Pons (tissue), 1 donor: ENCODE results near the gene PDE4D.

ENCODE experiments used
- DNase-seq: peaks from one replicate; pipeline ENCODE4 v3.0.0-alpha.2; 2016; ENCODE audit warnings: low spot score

PDE4D gene

DNA sequence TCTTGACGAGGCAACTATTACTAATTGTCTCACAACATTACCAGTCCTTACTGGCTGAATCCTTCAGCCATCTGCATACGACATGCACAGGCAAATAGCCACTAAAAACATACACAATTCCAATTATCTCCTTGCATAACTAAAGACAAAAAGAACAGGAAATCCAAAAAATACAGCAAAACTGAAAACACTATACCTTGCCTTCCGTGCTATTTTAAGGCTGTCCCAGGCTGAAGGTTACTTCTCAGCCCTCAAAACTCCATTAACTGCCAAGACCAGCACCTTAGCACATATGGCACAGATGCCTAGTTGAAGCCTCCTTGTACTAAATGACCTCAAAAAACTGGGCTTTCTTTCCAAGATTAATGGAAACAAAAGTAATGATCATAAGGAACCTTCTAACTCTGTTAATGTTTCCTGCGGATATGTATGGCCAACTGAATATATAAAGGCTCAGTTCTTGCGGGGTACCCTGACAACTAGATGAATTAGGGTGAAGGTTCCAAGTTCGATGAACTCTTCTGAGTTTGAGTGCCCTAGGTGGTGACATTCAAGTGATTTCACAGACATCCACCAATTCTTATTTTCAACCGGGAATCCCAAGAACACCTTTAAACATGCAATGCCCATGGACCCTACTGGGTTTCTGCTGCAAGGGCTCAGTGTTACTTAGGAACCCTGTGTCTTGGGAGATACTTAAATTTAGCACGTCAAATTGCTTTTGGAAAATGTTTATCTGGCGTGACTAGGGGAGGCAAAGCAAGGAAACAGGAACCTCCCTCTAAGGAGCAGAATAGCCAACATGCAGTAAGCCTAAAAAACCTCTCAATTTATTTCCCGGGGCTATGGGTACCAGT, 855.4 kb downstream of the PDE4D start:
- DNase-seq: no peak

DNA sequence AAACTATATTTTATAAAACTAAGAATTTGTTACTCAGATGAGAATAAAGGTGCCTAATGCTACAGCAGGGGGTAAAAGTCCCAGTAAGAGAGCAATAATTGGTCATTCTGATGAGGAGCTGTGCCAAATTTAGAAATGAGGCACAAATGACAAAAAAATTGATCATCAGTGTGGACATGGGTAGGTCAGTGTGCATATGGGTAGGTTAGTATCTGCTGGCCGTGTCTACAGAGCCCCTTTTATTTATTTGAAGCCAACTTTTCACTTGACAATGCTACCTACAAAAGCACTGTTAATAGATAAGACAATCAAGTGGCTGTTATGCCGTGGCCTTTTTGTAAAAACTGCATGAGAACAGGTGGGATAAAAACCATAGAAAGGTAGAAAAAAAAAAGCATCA, 856.1 kb downstream of the PDE4D start:
- no peak for DNase-seq

GRCh38 chr5:59037041-59037440, 856.5 kb downstream of the PDE4D start:
- no peak for DNase-seq

DNA sequence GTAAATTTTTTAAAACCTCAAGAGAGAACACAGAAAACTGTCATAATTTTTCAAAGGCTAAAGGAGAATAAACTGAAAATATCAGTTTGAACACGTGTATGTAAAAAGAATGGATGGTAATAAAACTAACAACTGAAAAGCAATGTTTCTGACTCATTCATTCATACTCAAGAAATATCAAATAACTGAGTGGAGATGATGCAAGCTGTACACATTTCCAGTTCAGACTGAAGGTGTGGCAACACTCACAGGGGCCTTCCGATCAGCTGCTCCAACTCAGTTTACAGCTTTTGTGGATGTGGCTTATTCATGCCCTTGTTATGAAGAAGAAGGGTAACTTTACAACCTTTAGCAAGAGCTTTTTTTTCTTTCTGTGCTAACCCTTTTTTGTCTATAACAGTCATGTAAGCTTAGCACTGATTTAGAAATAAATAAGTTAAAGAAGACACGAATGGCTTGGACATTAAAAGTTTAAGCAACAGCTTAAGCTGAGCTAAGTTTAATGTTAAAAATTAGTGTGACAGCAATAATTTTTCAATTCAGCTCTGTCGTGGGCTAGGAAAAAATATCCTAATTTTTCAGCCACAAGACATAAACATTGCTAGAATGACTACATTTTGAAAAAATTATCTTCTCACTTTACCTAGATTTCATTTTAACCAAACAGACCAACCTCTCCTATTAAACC, 857.1 kb downstream of the PDE4D start:
- no peak for DNase-seq

GRCh38 chr5:59035681-59036080, 857.8 kb downstream of the PDE4D start:
- DNase-seq: no peak

GRCh38 chr5:59034498-59035186, 858.9 kb downstream of the PDE4D start:
- DNase-seq: no peak

GRCh38 chr5:59027145-59027907, 866.2 kb downstream of the PDE4D start:
- DNase-seq: no peak

DNA sequence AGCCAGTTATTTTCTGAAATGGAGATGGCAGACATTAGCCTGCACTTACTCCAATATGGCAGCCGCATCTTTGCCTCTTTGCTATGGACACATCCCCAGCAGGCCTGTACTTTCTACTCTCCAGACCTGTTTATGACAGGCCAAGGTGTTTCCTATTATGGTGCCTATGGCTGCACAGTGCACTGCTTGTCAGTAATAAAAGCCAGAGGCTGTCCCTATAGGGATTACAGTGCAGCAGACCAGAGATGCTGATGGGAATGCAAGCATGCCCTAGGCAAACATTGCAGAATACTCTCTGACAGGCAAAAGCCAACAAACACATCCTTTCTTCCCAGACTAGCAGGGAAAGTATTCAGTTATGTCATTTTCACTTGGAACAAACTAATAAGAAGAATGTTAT, 867.8 kb downstream of the PDE4D start:
- DNase-seq: no peak

DNA sequence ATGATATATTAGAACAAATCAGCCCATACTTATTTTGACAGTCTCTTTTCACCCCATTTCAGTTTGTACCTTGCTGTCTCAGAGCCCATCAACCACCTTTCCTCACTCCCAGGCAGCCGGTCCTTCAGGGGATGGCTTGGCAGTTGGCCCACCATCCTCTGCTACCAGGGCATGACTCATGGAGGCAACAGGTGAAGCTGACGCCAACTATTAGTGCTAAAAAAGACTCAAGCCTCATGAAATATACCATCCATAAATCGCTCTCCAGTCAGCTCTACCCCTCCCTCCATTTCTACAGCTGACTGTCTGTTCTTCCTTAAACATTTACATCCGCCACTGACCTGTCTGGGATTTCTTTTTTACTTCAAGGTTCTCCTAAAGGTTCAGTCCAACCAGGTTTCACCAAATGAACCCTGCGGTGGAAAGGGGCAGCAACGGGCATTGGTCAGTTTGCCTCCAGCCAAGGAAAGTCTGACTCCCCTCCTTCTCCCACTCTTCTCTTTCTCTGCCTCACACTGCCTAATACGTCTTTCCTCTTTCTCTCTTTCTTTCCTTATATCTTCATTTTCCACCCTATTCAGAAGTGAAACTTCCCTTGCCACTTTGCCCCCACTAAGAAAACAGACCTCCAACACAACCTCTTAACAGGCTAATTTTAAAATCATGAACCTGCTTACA, 871.5 kb downstream of the PDE4D start:
- no peak for DNase-seq

GRCh38 chr5:59021286-59021673, 872.2 kb downstream of the PDE4D start:
- DNase-seq: no peak

DNA sequence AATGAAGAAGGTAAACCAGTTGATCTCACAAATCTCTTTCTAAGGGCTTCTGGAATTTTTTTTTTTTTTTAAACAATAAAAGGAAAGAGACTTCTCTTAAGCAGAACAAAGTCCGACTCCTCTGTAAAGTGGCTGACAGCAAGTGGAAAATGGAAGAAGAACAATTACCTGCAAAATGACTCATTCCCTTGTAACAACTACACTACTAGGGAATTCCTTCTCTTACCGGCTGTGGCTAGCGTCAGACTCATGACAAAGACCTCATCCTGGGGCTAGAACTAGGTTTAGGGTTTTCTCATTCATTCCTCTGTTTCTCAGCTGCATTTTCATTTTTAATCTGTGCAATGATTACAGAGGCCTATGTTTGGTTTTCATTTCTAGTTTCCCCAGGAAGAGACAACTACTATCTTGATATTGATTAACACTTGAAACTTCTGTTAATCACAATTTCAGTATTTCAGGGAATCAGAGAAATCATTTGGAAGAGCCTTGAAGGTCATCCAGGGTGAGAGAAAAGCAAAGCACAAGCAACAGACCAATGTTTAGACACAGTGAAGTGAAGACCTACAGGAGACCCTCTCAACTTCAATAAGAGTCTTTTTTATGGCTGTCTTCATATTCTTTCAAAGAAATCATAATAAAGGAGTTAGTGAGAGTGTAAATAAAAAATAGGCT, 872.8 kb downstream of the PDE4D start:
- DNase-seq: no peak

- DNase-seq: no peak
Observed at GRCh38 chr5:59019078-59019477, 874.4 kb downstream of the PDE4D start.

DNA sequence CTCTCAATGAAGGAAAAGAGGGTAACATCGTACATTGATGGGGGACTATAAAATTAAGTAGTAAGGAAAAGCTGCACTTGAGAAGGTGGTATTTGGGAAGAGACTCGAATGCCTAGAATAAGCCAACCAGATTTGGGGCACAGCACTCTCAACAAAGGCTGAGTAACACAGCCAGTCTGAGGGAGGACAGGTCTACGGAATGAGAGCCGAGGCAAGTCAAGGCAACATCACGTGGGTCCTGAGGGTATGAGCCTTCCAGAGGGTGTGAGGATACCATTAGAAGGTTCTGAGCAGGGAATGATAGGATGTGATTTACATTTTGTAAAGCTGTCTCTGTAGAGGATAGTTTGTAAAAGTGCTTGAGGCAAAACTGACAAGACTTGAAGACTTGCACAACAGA, 876.6 kb downstream of the PDE4D start:
- no peak for DNase-seq

- no peak for DNase-seq
Observed at GRCh38 chr5:59008816-59009473, 884.6 kb downstream of the PDE4D start.

DNA sequence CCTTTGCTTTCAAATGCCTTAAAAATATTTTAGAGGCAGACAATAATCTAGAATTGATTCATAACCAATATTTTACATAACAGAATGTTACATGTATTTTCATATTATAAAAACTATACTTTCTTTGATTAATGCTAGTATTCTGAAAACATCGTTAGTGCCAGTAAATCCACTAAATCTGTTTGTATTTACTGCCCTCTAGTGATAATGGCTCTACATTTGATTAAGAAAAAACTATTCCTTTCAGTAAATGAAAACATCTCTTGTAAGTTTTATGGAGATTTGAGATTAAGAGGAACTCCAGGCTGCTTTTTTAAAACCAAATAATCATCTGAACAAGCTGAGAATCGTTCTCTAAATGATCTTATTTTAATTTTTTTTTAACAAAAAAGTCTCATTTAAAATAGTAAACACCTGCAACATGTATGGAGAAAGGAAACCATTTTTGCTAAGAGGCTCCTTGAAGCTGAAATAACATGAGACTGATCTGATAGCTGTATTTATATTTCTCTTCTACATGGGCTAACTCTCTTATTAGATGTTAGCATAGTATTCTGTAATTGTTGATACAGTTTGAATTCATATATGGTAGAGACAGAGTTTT, 886.0 kb downstream of the PDE4D start:
- DNase-seq: peak; percentile 63

- no peak for DNase-seq
Observed at GRCh38 chr5:59005934-59006701, 887.4 kb downstream of the PDE4D start.

DNA sequence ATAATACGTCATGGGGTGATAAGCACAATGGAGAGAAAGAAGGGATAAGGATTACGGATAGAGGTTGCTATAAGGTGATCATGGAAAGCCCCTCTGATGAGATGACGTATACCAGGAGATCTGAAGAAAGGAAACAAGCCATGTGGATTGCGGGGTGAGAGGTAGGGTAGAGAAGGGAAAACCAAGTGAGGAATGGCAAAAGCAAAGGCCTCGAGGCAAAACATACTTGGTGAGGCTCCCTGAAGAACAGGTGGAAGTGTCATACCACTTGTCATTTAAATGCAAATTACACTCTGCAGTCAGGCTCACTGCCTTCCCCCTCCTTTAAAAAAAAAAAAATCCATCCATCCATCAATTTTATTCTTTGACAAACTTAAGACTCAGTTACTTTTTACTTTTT, 889.9 kb downstream of the PDE4D start:
- DNase-seq: no peak

DNA sequence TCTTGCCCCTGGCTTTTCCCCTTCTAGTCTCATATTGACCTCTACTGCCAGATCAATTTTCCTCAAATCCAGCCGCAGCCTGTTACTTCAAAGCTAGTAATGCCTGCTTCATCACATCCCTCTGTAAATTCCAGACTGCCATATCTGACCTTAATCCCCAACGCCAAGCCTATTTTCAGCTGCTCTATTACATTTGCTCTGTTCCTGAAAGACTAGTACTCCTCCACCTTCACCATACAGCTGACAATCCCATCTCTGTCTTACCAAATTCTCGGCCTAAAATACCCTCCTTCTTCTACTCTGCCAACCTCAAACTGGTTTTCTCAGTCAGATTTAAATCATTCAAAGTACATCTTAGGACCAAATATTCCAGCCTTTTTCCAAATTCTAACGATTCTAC, 890.4 kb downstream of the PDE4D start:
- no peak for DNase-seq

DNA sequence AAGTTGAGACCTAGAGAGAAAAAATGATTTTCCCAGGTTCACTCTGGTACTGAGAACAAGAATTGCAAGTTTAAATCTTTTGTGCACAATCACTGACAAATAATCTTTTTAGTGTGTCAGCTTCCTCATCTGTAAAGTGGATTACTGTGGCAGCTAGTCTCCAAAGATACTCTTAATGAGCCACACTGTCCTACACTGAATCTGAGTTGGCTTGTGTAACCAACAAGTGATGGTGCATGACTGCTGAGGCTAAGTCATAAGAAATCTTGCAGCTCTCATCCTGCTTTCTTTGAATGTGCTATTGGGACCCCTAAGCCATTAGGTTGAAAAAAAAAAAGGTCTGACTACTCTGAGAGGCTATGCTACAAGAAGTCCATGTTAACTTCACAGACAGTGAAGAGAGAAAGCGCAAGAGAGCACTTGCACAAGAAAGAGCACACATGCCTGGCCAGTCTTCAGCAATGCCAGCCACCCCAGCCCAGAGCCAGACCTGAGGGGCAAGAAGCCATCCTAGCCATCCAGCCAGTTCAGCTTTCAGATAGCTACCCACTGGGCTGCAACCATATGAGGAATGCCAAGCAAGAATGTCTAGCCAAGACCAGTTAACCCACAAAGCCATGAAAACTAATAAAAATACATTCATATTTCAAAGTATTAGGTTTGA, 891.2 kb downstream of the PDE4D start:
- DNase-seq: no peak
